Upper lobe of left lung (tissue), 6 donors: ENCODE measurements around the gene KCNC2. TPM values are rescaled to one million over a fixed set of nuclear protein-coding genes. Genes with fewer than 3 reads are reported as not detected.

ENCODE experiments used
- ATAC-seq, 2 donors: fragments of 200-7000 bp; cut with Tn5 transposase; one replicate each; pipeline ENCODE4 v1.9.1; 2022; ENCODE audit warnings: mild to moderate bottlenecking in 2 of 2, moderate library complexity in 2 of 2; ENCODE audit not compliant: low FRiP score in 2 of 2
- DNase-seq, 2 donors: peaks; one replicate each; pipeline ENCODE4 v3.0.0-alpha.2; 2019 to 2020
- H3K27ac ChIP-seq, 4 donors: fragments of 200-600 bp; sonication (generic); one replicate each; pipeline ENCODE4 v1.5.1; 2016 to 2019
- H3K27me3 ChIP-seq, 4 donors: fragments of 200-600 bp; sonication (generic); one replicate each; pipeline ENCODE4 v1.5.1; 2017 to 2019
- H3K36me3 ChIP-seq, 4 donors: fragments of 200-600 bp; sonication (generic); one replicate each; pipeline ENCODE4 v1.5.1; 2016 to 2019
- H3K4me1 ChIP-seq, 4 donors: fragments of 200-600 bp; sonication (generic); one replicate each; pipeline ENCODE4 v1.5.1; 2018 to 2019
- H3K4me3 ChIP-seq, 4 donors: fragments of 200-600 bp; sonication (generic); one replicate each; pipeline ENCODE4 v1.5.1; 2017 to 2019; ENCODE audit warnings: mild to moderate bottlenecking in 2 of 4, moderate library complexity in 1 of 4
- H3K9me3 ChIP-seq, 4 donors: fragments of 200-600 bp; sonication (generic); one replicate each; pipeline ENCODE4 v1.5.1; 2018 to 2019
- EP300 ChIP-seq, 4 donors: sonication (generic); formaldehyde crosslinking; IDR thresholded peaks; one replicate each; pipeline ENCODE4 v1.5.1; 2017; ENCODE audit warnings: antibody characterized with exemption in 4 of 4, control low read depth in 2 of 4
- POLR2A ChIP-seq, 4 donors: fragments of 450-650 bp; IDR thresholded peaks; one replicate each; pipeline ENCODE4 v1.5.1; 2016 to 2017; ENCODE audit warnings: antibody characterized with exemption in 4 of 4, mild to moderate bottlenecking in 2 of 4
- POLR2AphosphoS5 ChIP-seq, 2 donors: sonication (generic); formaldehyde crosslinking; IDR thresholded peaks; one replicate each; pipeline ENCODE4 v1.5.1; 2017; ENCODE audit warnings: antibody characterized with exemption in 2 of 2
- WGBS, 2 donors: methylation state at CpG; one replicate each; pipeline ENCODE4 v1.1.5; 2017 to 2018; 5-methylcytosine and 5-hydroxymethylcytosine counted together
- total RNA-seq, 6 donors: library from RNA; depleted of rRNA in 4 of 6; stranded (reverse); fragments of >200 nt in 4 of 6; gene quantifications; one replicate each; pipeline versions ENCODE4 v1.1.0 to v1.2.1, GENCODE V29; 2016 to 2021
- TF ChIP-seq, protein P1 (sequence below), 6 experiments: fragments of 450-650 bp in 4 of 6; fragments of 200-600 bp in 2 of 6; sonication (generic) in 2 of 6; IDR thresholded peaks; one replicate each; pipeline ENCODE4 v1.5.1; 2016 to 2019; ENCODE audit warnings: antibody characterized with exemption in 6 of 6
- donor health status: DM: no; HTN: no; CAD: no; lungs with moderate emphysema.
- donor health status: DM: no; HTN: yes; CAD: no; lungs with severe emphysema.

KCNC2 gene
- total RNA-seq, 6 donors from 2014 or later, result not detected

- Histone ChIP-seq H3K36me3 (no peaks in the 10 kb centered on the region), H3K4me3 (no peak overlapping the region), H3K27ac (no peak overlapping the region), H3K9me3 (no peaks in the 10 kb centered on the region), H3K27me3 (no peaks in the 10 kb centered on the region), H3K4me1 (no peaks in the 10 kb centered on the region)
- 68% methylated on average over 2 of the region's 2 CpGs for WGBS, 2 donors
- DNase-seq, result no peak
- no peak for ATAC-seq
- TF ChIP-seq POLR2A (IDR thresholded peaks at IDR 0.05), result no peak
- TF ChIP-seq, protein P1, sequence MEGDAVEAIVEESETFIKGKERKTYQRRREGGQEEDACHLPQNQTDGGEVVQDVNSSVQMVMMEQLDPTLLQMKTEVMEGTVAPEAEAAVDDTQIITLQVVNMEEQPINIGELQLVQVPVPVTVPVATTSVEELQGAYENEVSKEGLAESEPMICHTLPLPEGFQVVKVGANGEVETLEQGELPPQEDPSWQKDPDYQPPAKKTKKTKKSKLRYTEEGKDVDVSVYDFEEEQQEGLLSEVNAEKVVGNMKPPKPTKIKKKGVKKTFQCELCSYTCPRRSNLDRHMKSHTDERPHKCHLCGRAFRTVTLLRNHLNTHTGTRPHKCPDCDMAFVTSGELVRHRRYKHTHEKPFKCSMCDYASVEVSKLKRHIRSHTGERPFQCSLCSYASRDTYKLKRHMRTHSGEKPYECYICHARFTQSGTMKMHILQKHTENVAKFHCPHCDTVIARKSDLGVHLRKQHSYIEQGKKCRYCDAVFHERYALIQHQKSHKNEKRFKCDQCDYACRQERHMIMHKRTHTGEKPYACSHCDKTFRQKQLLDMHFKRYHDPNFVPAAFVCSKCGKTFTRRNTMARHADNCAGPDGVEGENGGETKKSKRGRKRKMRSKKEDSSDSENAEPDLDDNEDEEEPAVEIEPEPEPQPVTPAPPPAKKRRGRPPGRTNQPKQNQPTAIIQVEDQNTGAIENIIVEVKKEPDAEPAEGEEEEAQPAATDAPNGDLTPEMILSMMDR (IDR thresholded peaks at IDR 0.05), result no peak
- TF ChIP-seq EP300 (IDR thresholded peaks at IDR 0.05), result no peak
- no peak for TF ChIP-seq POLR2AphosphoS5 (IDR thresholded peaks at IDR 0.05)
These were observed 88.5 kb downstream of the KCNC2 start for GRCh38 chr12:75121036-75121705.

DNA sequence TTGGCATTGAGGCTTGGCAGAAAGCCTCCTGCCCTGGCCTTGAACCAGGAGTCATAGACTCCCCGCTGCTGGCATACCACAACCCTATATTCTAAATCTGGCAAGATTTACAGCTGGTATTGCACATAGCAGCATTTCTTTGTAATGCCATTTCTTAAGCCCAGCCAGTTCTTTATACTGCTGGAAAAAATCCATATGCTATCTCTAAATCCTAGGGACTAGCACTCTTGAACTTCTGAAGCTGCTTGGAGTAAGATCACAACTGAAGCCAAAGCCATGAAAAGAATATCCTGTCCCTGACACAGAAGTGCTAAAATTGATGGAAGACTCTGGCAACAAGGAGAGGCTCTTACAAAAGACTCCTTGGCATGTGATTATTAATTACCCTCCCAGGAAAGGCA lies 89.3 kb downstream of the KCNC2 start:
- Histone ChIP-seq H3K36me3 (no peaks in the 10 kb centered on the region), H3K9me3 (no peaks in the 10 kb centered on the region), H3K27ac (no peak overlapping the region), H3K4me3 (no peak overlapping the region), H3K4me1 (no peaks in the 10 kb centered on the region), H3K27me3 (no peaks in the 10 kb centered on the region)
- ATAC-seq (no peak), DNase-seq (no peak)
- TF ChIP-seq, protein P1 (IDR thresholded peaks at IDR 0.05), result no peak
- TF ChIP-seq POLR2AphosphoS5 (IDR thresholded peaks at IDR 0.05) (no peak), POLR2A (IDR thresholded peaks at IDR 0.05) (no peak), EP300 (IDR thresholded peaks at IDR 0.05) (no peak)
- 58 to 79% methylated on average over 1 of the region's 1 CpG for WGBS, 2 donors

DNA sequence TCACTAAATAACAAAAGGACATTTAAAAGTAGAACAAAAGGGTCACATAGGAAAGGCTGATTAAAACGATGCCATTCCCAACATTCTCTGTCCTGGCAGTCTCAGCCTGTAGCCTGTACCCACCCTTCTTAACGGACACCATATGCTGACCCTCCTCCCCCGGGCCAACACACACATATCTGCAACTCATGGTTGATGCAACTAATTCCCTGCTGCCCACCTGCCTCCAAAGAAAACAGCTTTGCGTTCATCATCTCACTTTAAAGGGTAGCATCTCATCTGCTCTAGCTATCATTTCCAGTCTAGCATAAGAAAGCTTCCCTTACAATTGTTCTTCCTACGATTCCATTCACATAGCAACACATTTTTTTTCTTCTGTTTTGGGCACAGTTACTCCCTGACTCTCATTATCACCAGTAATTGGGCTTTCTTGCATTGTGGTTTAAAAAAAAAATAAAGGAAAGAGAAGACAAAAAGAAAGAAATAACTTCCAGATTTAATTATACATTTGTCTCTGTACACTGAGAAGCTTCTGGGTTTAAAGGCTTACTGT lies 92.9 kb downstream of the KCNC2 start:
- TF ChIP-seq, protein P1 (IDR thresholded peaks at IDR 0.05), result no peak
- no peak for TF ChIP-seq POLR2A (IDR thresholded peaks at IDR 0.05)
- no peak for TF ChIP-seq EP300 (IDR thresholded peaks at IDR 0.05)
- no peak for TF ChIP-seq POLR2AphosphoS5 (IDR thresholded peaks at IDR 0.05)
- Histone ChIP-seq H3K9me3 (no peaks in the 10 kb centered on the region), H3K4me1 (no peaks in the 10 kb centered on the region), H3K4me3 (no peak overlapping the region), H3K27me3 (no peaks in the 10 kb centered on the region), H3K27ac (no peak overlapping the region), H3K36me3 (no peaks in the 10 kb centered on the region)
- DNase-seq (no peak), ATAC-seq (no peak)
- 76 to 84% methylated on average over 5 of the region's 5 CpGs for WGBS, 2 donors

DNA sequence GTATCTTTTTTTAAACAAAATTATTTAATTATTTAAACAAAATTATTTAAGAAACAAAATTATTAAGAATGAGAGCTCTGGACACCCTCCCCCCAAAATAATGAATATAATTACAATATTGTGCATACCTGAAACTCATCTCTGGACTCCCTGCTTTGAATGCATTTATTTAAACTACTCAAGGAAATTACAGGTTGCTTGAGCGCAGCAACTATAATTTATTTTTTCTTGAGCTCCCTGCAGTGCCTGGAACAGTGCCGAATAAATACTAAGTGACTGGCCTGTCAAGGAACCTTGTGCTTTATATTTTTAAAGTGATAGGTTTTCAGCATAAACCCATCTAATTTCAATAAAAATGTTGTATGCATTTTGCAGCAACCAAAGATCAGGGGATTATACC lies 93.9 kb downstream of the KCNC2 start:
- no peaks in the 10 kb centered on the region for H3K9me3 ChIP-seq
- 89 to 95% methylated on average over 2 of the region's 2 CpGs for WGBS, 2 donors
- no peak overlapping the region for H3K27ac ChIP-seq
- no peaks in the 10 kb centered on the region for H3K36me3 ChIP-seq
- ATAC-seq (no peak), DNase-seq (no peak)
- no peaks in the 10 kb centered on the region for H3K27me3 ChIP-seq
- H3K4me3 ChIP-seq, result no peak overlapping the region
- H3K4me1 ChIP-seq, result no peaks in the 10 kb centered on the region
- TF ChIP-seq POLR2AphosphoS5 (IDR thresholded peaks at IDR 0.05) (no peak), EP300 (IDR thresholded peaks at IDR 0.05) (no peak), POLR2A (IDR thresholded peaks at IDR 0.05) (no peak)
- TF ChIP-seq, protein P1 (IDR thresholded peaks at IDR 0.05), result no peak

- 88 to 93% methylated on average over 6 of the region's 6 CpGs for WGBS, 2 donors
- Histone ChIP-seq H3K27ac (no peak overlapping the region), H3K36me3 (no peaks in the 10 kb centered on the region), H3K4me3 (no peak overlapping the region), H3K9me3 (no peaks in the 10 kb centered on the region), H3K4me1 (no peaks in the 10 kb centered on the region), H3K27me3 (no peaks in the 10 kb centered on the region)
- DNase-seq (no peak), ATAC-seq (no peak)
- TF ChIP-seq EP300 (IDR thresholded peaks at IDR 0.05) (no peak), POLR2AphosphoS5 (IDR thresholded peaks at IDR 0.05) (no peak), POLR2A (IDR thresholded peaks at IDR 0.05) (no peak)
- TF ChIP-seq, protein P1 (IDR thresholded peaks at IDR 0.05), result no peak
These were observed 105.8 kb downstream of the KCNC2 start for GRCh38 chr12:75103822-75104221.
